ENCODE measurements around the gene AMMECR1. TPM values are rescaled to one million over a fixed set of nuclear protein-coding genes. Genes with fewer than 3 reads are reported as not detected.

AMMECR1 gene
- total and polyA plus RNA-seq, 2 of the 4 experiments (the other 2 are of a cell fraction), result 7.0 to 11.3 TPM

DNA sequence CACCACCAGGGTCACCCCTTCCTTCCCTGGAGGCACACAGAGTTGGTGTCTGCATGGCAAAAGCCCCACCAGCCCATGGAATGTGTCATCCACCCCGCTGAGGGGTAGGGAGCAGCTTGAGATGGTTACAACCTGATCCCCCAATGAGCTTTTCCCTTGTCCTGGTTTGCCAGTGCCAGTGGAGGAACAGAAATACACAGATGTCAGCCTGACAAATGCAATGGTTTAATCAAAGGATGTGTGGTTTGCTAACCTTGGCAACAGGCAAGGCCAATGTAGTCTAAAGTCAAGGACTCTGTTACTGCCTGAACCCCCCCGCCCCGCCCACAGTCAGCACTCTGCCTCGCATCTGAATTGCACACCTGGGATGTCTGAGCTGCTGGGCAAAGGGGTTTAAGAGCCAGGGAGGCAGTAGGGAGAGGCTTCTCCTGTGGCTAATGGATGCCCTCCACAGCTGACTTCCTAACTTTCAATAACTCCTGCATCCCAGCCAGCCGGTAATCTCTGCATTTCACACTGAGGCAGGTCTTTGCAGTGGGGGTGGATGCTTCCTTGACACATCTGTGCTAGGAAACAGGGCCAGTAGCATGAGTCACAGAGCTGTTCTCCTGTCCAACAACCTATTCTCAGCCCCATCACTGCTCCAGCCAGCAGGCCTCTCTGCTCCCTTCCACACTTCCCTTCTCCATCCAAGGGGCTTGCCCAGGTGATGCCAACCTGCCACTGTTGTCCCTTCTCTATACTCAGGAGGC lies 137.5 kb downstream of the AMMECR1 start (continued):
- TF ChIP-seq, protein P1, sequence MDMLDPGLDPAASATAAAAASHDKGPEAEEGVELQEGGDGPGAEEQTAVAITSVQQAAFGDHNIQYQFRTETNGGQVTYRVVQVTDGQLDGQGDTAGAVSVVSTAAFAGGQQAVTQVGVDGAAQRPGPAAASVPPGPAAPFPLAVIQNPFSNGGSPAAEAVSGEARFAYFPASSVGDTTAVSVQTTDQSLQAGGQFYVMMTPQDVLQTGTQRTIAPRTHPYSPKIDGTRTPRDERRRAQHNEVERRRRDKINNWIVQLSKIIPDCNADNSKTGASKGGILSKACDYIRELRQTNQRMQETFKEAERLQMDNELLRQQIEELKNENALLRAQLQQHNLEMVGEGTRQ (IDR thresholded peaks at IDR 0.05; ENCODE audit: low read depth, low read length), result no peak

DNA sequence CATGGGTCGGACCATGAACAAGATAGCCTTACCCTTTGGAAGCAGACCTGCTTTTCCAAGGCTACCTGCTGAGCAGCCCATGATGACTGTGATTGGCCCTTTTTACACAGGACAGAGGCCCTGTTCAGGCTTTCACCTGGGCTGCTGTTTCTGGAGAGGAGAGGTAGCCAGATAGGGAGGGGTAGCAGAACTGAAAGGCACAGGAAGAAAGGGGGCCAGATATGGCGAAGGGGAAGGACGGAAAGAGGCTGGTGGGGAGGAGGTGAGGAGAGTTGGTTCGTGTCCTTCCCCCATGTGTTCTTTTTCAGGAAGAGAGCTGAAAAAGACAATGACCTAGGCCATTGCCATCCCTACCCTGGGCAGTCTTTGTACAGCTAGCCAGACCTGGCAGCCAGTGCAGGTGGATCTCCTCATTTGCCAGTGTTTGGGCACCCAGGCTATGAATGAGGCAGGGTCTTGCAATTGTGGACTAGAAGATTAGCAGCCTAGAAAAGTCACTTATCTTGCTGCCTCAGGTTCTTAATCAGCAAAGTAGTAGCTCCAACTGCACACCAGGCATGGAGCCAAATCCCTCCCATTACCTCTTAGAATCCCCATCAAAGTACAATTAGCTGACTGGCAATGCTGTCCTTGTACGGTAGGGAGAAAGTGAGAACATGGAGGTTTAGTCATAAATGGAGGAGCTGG lies 139.6 kb downstream of the AMMECR1 start:
- Histone ChIP-seq H2AK9ac (replicated peaks; ENCODE audit: low read depth, low read length, poor library complexity) (no peak overlapping the region), H2BK5ac (ENCODE audit: low read depth, low read length, poor library complexity, severe bottlenecking) (no peak overlapping the region), H2BK15ac (ENCODE audit: low read depth, low read length) (no peak overlapping the region), H3K9me1 (ENCODE audit: insufficient read depth, low read length) (peaks cover 15% of the 10 kb centered on the region), H3K79me1 (ENCODE audit: low read depth in 1 of 2, low read length in 2 of 2) (peaks cover 0 to 14% of the 10 kb centered on the region in 2 experiments; a peak in 2 of 4 replicates), H3K4me3 (ENCODE audit: insufficient read depth, low read depth, low read length) (no peak overlapping the region), H4K91ac (ENCODE audit: insufficient read depth, low read depth, low read length) (no peak overlapping the region), H3K9me3 (ENCODE audit: control insufficient read depth, insufficient read depth, low read length) (no peaks in the 10 kb centered on the region; the same call in 1 of the 2 replicates), H3K36me3 (ENCODE audit: control insufficient read depth, insufficient read depth, low read length) (0 out of 2 replicates have a peak, but pooled peaks cover 3% of the 10 kb centered on the region), H3K18ac (ENCODE audit: low read depth, low read length) (no peak overlapping the region), H2AFZ (replicated peaks; ENCODE audit: low read length, poor library complexity) (no peak overlapping the region), H3K14ac (replicated peaks; ENCODE audit: low read depth, low read length) (no peak overlapping the region), H3K4me2 (ENCODE audit: low read depth, low read length) (no peak overlapping the region), H3K23ac (ENCODE audit: low read depth, low read length) (no peak overlapping the region), H2BK20ac (ENCODE audit: low read depth, low read length) (no peak overlapping the region), H3K56ac (ENCODE audit: extremely low read depth, insufficient read depth, low read length) (no peak overlapping the region), H3K27me3 (ENCODE audit: control insufficient read depth, insufficient read depth, low read length) (no peaks in the 10 kb centered on the region; the same call in 1 of the 2 replicates), H2BK120ac (ENCODE audit: low read depth, low read length) (no peak overlapping the region), H3K4ac (ENCODE audit: low read depth, low read length) (no peak overlapping the region), H4K5ac (ENCODE audit: low read depth, low read length) (no peak overlapping the region), H2AK5ac (ENCODE audit: low read depth, low read length) (no peak overlapping the region), H3K27ac (ENCODE audit: insufficient read depth, low read length) (no peak overlapping the region), H3K9ac (ENCODE audit: low read depth, low read length) (no peak overlapping the region), H4K20me1 (ENCODE audit: insufficient read depth, low read length) (0 out of 2 replicates have a peak, but pooled peaks cover 4% of the 10 kb centered on the region), H4K8ac (ENCODE audit: low read depth in 2 of 2, low read length in 2 of 2) (no peak overlapping the region; a peak in 1 of 4 replicates), H3K4me1 (ENCODE audit: control insufficient read depth, insufficient read depth, low read length) (peaks cover 9% of the 10 kb centered on the region)
- BruUV-seq (replicated peaks), result no TSS peak
- TF ChIP-seq RFX5 (IDR thresholded peaks at IDR 0.05; ENCODE audit: low read depth, low read length) (no peak), CEBPB (IDR thresholded peaks at IDR 0.05; ENCODE audit: low read depth, low read length) (no peak), BHLHE40 (IDR thresholded peaks at IDR 0.05; ENCODE audit: low read depth, low read length) (no peak)
- TF ChIP-seq, protein P1 (IDR thresholded peaks at IDR 0.05; ENCODE audit: low read depth, low read length), result no peak
- ChIA-PET POLR2A (ENCODE audit: unreplicated experiment) (no interaction called here), CTCF (no interaction called here)
- DNase-seq, result no peak
- dilution Hi-C loops (cut with HindIII; ENCODE audit: low sequenced_read_pairs, unreplicated experiment) (no loop called here), in situ Hi-C loops (cut with MboI; ENCODE audit: low sequenced_read_pairs) (no loop called here), intact Hi-C loops (cut with micrococcal nuclease) (no loop called here)
- 92% methylated on average over 2 of the region's 5 CpGs; no CpG with 5 or more reads in 1 of the 2 experiments for WGBS, 2 experiments (ENCODE audit: extremely low coverage in 2 of 2, insufficient read length in 1 of 2)
- no peak for ATAC-seq (ENCODE audit: low read depth)
